ENCODE results near the gene PLCB2. TPM values are rescaled to one million over a fixed set of nuclear protein-coding genes. Genes with fewer than 3 reads are reported as not detected.
A peak's percentile ranks its signal among the peaks of the same experiment; 100 is the strongest.

PLCB2 gene
- total RNA-seq, 1 donor from 2014 or later, result 9.8 TPM

DNA sequence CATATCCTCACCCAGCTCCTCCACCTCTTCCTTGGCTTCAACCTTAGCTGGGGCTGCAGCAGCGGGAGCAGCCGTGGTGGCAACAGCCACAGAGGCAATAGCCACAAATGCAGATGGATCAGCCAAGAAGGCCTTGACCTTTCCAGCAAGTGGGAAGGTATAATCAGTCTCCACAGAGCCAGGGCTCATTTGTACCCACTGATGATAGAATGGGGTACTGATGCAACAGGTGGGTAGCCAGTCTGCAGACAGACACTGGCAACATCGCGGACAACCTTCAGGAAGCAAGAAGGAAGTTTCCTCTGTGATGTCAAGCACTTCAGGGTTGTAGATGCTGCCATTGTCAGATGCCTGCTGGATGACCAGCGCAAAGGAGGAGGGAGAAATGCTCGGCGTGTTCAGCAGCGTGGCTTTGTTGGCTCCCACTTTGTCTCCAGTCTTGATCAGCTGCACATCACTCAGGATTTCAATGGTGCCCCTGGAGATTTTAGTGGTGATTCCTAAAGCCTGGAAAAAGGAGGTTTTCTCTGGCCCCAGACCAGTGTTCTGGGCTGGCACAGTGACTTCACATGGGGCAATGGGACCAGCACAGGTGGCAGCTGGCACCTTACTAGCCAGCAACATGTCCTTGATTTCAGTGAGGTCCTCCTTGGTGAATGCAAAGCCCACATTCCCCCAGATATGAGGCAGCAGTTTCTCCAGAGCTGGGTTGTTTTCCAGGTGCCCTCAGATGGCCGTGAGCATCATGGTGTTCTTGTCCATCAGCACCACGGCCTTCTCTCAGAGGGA, 4.8 kb upstream of the PLCB2 start:
- Mint-ChIP-seq H3K36me3 (no peaks in the 10 kb centered on the region), H3K9me3 (no peaks in the 10 kb centered on the region), H3K27ac (no peak overlapping the region), H3K4me1 (peaks cover 24% of the 10 kb centered on the region), H3K27me3 (ENCODE audit: low read depth) (peaks cover 27% of the 10 kb centered on the region), H3K4me3 (no peak overlapping the region)
- no peak for DNase-seq (ENCODE audit: low spot score in 2 of 2, unreplicated experiment in 2 of 2)
- TF ChIP-seq CTCF (IDR thresholded peaks at IDR 0.05; ENCODE audit: unreplicated experiment), result no peak

GRCh38 chr15:40310993-40311392, 3.3 kb upstream of the PLCB2 start:
- no peaks in the 10 kb centered on the region for H3K36me3 Mint-ChIP-seq
- no peak overlapping the region for H3K27ac Mint-ChIP-seq
- no peak overlapping the region for H3K4me3 Mint-ChIP-seq
- no peaks in the 10 kb centered on the region for H3K9me3 Mint-ChIP-seq
- H3K4me1 Mint-ChIP-seq, result peaks cover 28% of the 10 kb centered on the region
- no peak for DNase-seq (ENCODE audit: low spot score in 2 of 2, unreplicated experiment in 2 of 2)
- H3K27me3 Mint-ChIP-seq (ENCODE audit: low read depth), result peaks cover 25% of the 10 kb centered on the region
- TF ChIP-seq CTCF (IDR thresholded peaks at IDR 0.05; ENCODE audit: unreplicated experiment), result no peak

- peak; percentile 60 for TF ChIP-seq CTCF (IDR thresholded peaks at IDR 0.05; ENCODE audit: unreplicated experiment)
- Mint-ChIP-seq H3K9me3 (no peaks in the 10 kb centered on the region), H3K4me1 (peaks cover 28% of the 10 kb centered on the region), H3K36me3 (no peaks in the 10 kb centered on the region), H3K4me3 (no peak overlapping the region), H3K27ac (no peak overlapping the region), H3K27me3 (ENCODE audit: low read depth) (peaks cover 24% of the 10 kb centered on the region)
- DNase-seq (ENCODE audit: low spot score in 2 of 2, unreplicated experiment in 2 of 2), result peak in 1 of 2 experiments; percentile 69
Observed at GRCh38 chr15:40310001-40310959, 2.5 kb upstream of the PLCB2 start.

DNA sequence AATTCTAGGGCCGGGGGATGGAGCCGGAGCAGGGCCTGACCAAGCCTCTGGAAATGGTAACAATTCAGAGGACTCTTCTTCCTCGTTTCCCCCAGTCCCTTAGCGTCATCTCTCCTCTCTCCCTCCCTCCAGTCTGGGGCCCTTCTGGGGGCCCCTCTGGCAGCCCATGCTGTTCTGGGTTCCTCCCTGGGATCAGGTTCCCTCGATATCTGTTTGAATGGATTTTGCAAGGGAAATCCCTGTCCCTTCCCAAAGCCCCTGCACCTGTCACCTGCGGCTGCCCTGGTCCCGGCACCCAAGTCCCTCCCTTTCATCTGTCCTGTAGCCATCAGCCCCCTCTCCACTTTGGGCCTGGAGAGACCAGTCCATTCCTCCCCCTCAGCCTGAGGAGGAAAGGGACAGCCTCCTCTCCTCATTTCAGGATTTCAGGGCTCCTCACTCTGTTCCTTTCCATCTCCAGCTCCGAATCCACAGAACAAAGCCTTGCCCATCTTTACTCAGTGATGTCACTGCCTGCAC, 1.7 kb upstream of the PLCB2 start:
- H3K36me3 Mint-ChIP-seq, result no peaks in the 10 kb centered on the region
- no peak for TF ChIP-seq CTCF (IDR thresholded peaks at IDR 0.05; ENCODE audit: unreplicated experiment)
- H3K27me3 Mint-ChIP-seq (ENCODE audit: low read depth), result peaks cover 19% of the 10 kb centered on the region
- no peak overlapping the region for H3K4me3 Mint-ChIP-seq
- no peaks in the 10 kb centered on the region for H3K9me3 Mint-ChIP-seq
- H3K4me1 Mint-ChIP-seq, result peaks cover 28% of the 10 kb centered on the region
- no peak for DNase-seq (ENCODE audit: low spot score in 2 of 2, unreplicated experiment in 2 of 2)
- H3K27ac Mint-ChIP-seq, result no peak overlapping the region

DNA sequence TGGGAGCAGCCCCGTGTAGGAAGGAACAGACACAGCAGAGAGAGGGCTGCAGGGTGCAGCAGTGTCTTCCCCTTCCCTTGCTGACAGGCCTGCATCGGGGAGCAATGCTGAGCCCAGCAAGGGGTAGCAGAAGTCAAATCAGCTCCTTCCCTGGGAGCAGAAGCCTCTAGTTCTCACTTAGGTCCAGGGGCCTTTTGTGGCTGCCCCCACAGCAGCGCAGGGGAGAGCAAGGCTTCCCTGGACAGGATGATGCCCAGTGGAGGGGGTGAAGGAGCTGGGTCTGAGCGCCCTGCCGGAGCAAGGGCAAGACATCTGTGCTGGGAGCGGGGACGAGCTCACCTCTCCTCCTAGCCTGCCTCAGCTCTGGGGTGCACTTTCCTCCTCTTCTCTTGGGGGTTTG, 827 bp downstream of the PLCB2 start:
- no peak overlapping the region for H3K27ac Mint-ChIP-seq
- H3K9me3 Mint-ChIP-seq, result no peaks in the 10 kb centered on the region
- no peaks in the 10 kb centered on the region for H3K36me3 Mint-ChIP-seq
- no peak for TF ChIP-seq CTCF (IDR thresholded peaks at IDR 0.05; ENCODE audit: unreplicated experiment)
- no peak overlapping the region for H3K4me3 Mint-ChIP-seq
- no peak for DNase-seq (ENCODE audit: low spot score in 2 of 2, unreplicated experiment in 2 of 2)
- peaks cover 10% of the 10 kb centered on the region for H3K27me3 Mint-ChIP-seq (ENCODE audit: low read depth)
- peaks cover 20% of the 10 kb centered on the region for H3K4me1 Mint-ChIP-seq

Measured in mesothelial cell of epicardium (in vitro differentiated cells).